ENCODE data around the gene HMGCS1.
A peak's percentile ranks its signal among the peaks of the same experiment; 100 is the strongest.

Gene HMGCS1

DNA sequence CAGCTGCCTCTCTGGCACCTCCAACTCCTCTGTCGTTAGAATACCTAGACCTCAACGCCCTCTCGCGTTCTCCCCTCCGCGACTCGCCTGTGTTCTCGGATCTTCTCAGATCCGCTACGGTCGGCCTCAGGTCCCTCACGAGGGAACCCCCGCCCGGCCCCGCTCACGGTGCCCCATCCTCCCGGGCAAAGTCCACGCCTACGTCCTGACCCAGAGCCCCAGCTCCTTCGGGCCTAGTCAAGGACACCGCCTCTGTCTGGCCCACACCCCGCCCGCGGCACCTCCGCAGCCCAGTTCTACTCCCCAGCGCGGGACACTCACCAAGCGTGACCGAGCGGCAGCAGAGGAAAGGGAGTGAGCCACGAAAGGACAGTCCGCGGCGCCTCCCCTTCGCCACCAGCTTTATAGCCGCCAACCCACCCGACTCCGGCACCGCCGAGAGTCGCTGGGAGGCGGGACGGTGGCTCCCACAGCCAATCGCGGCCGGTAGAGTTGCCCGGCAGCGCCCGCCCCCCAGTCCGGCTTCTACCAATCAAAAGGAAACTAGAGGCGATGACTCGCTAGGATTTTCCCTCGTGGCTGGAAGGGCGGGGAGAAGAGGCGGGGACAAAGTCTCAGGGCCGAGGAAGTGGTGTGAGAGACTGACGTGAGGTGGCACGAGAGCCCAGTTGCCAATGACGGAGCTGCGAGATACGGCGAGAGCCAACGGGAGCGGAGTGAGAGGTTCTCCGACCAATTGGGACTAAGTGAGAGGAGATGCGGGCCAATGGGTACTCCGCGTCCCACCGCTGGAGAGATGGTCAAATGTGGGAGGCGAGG lies at the start of gene HMGCS1:
TSS of gene HMGCS1 (minus strand) at position 378 of the 819 bp plus-strand sequence. CDS start 14,447 bp downstream, outside the sequence.
- DNase-seq (ENCODE audit: low spot score) = peak; percentile 100
- Histone ChIP-seq H3K27ac (peak within 1 kb of the TSS; percentile 92 to 94), H3K4me3 (peak within 1 kb of the TSS; percentile 91)
- TF ChIP-seq, protein P1, sequence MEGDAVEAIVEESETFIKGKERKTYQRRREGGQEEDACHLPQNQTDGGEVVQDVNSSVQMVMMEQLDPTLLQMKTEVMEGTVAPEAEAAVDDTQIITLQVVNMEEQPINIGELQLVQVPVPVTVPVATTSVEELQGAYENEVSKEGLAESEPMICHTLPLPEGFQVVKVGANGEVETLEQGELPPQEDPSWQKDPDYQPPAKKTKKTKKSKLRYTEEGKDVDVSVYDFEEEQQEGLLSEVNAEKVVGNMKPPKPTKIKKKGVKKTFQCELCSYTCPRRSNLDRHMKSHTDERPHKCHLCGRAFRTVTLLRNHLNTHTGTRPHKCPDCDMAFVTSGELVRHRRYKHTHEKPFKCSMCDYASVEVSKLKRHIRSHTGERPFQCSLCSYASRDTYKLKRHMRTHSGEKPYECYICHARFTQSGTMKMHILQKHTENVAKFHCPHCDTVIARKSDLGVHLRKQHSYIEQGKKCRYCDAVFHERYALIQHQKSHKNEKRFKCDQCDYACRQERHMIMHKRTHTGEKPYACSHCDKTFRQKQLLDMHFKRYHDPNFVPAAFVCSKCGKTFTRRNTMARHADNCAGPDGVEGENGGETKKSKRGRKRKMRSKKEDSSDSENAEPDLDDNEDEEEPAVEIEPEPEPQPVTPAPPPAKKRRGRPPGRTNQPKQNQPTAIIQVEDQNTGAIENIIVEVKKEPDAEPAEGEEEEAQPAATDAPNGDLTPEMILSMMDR (IDR thresholded peaks at IDR 0.05) = no peak

DNA sequence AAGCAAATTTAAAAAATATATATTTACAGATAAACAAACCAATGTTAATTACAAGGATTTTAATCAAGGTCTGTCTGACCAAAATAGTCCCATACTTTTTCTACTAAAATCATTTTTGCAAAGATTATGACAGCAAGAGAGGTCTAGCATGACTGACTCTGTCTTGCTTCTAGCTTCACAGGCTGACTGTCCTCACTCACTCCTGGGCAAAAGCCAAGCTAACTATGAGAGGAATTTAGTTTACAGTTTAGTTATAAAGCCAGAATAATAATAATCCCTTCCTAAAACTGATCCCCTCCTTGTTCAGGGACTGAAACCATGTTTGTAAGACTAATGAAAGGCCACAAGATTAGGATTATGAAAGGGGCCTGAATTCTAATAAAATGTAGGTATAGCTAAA lies 45.5 kb upstream of the HMGCS1 start:
- TF ChIP-seq, protein P1 (IDR thresholded peaks at IDR 0.05) = no peak
- DNase-seq (ENCODE audit: low spot score) = no peak
- Histone ChIP-seq H3K27ac (no peak overlapping the region), H3K4me3 (no peak overlapping the region)

DNA sequence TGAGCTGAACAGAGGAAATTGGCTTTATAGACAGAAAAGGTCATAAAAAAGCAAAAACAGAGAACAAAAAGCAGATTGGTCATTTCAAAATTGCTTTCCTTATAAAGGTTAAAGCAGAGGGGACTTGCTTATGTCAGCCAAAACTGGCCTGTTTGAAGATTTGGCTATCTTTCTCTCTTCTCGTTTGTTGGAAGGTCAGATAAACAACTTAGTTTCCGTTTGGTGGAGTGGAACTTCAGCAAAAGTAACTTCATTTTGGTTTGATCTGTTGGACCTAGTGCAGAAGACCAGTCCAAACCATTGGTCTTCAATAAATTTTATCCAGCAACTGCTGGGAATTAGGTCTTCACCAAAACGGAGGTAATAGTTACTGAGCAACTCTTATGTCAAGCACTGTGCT lies 45.1 kb upstream of the HMGCS1 start:
- Histone ChIP-seq H3K4me3 (no peak overlapping the region), H3K27ac (no peak overlapping the region)
- TF ChIP-seq, protein P1 (IDR thresholded peaks at IDR 0.05) = no peak
- no peak for DNase-seq (ENCODE audit: low spot score)

DNA sequence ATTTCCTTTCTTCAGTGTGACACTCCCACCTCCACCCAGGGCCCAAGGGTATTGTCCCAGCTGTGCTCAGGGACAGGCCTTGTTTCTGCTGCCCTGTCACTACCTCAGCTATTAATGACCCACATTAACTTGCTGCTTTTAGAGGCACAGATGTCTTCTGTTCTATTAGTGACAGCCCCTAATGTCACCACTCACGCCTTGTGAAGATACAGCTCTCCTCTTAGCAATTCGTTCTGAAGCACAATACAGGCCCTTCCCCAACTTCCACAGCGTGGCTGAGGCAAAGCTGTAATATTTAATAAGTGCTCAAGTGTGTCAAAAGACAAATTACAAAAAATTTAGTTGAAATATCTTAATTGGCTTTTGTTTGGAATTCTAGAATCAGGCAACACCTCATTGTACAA lies 44.7 kb upstream of the HMGCS1 start:
- Histone ChIP-seq H3K4me3 (no peak overlapping the region), H3K27ac (no peak overlapping the region)
- TF ChIP-seq, protein P1 (IDR thresholded peaks at IDR 0.05) = no peak
- DNase-seq (ENCODE audit: low spot score) = no peak

DNA sequence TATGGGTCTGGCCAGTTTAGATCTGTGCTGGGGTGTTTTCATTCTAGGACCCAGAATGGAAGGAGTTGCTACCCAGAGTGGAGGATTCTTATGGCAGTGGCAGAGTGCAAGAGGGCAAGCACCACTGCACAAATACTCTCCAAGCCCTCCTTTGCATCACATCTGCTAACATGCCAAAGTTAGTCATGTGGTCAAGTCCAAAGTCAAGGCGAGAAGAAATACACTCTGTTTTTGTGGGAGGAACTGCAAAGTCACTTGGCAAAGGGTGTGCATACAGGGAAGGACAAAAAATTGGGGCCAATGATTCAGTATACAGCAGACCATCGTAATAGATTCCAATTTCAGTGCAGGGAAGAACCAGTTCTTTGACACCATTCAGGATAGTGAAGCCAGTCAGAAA lies 43.9 kb upstream of the HMGCS1 start:
- no peak for DNase-seq (ENCODE audit: low spot score)
- H3K27ac ChIP-seq = no peak overlapping the region
- H3K4me3 ChIP-seq = no peak overlapping the region
- TF ChIP-seq, protein P1 (IDR thresholded peaks at IDR 0.05) = no peak

DNA sequence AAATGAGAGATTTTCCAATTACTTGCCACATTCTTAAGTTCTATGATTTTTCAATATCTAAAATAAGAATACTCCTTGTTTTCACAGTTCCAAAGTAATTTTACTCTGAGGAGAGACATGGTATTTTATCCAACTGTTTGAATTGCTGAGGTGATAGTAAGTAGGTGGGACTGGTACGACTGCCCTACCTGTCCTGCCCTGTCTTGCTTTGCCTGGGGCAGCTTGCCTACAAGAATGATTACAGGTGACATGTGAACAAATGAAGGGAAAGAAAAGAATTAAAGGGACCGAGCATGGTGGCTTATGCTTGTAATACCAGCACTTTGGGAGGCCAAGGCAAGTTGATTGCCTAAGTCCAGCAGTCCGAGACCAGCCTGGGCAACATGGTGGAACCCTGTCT lies 41.6 kb upstream of the HMGCS1 start:
- DNase-seq (ENCODE audit: low spot score) = no peak
- H3K4me3 ChIP-seq = no peak overlapping the region
- TF ChIP-seq, protein P1 (IDR thresholded peaks at IDR 0.05) = no peak
- no peak overlapping the region for H3K27ac ChIP-seq

DNA sequence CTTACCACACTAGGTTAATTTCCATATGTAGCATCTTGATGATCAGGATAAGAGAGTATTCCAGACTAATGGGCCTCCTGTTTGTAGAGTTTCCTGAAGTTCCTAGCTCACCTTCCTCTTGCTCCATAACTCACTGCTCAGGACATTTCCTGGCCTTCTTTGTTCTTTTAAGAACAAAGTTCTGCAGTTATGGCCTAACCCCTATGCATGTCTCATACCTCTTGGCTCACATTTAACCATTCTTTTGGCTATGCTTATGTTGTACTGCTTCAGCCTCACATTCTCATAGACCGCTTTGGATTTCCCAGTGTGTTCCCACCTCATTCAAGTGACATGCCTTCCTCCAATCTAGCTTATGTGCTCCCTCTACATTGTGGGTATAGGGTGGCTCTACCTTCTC lies 40.5 kb upstream of the HMGCS1 start:
- no peak overlapping the region for H3K27ac ChIP-seq
- no peak for DNase-seq (ENCODE audit: low spot score)
- TF ChIP-seq, protein P1 (IDR thresholded peaks at IDR 0.05) = no peak
- no peak overlapping the region for H3K4me3 ChIP-seq

All from coronary artery (tissue), 2 donors.